CD14-positive monocyte (primary cell): ENCODE results near the gene NLGN1. TPM values are rescaled to one million over a fixed set of nuclear protein-coding genes. Genes with fewer than 3 reads are reported as not detected.

Source experiments
- DNase-seq, 3 donors: peaks; one replicate each; pipeline ENCODE4 v3.0.0-alpha.2; 2011 to 2022
- H2AFZ ChIP-seq: 2 replicates; pipeline ENCODE4 v1.6.0; 2012; ENCODE audit warnings: mild to moderate bottlenecking, low read depth, low read length, inconsistent platforms; ENCODE audit not compliant: insufficient read depth, poor library complexity, severe bottlenecking
- H3K27ac ChIP-seq, 2 donors: 1 replicate in 1 of 2; 2 replicates in 1 of 2; pipeline ENCODE4 v1.5.1; 2012 to 2013; ENCODE audit warnings: low read length in 2 of 2, control low read depth in 1 of 2, inconsistent platforms in 1 of 2, low read depth in 1 of 2, mild to moderate bottlenecking in 1 of 2
- H3K27me3 ChIP-seq, 2 donors: one replicate each; pipeline versions ENCODE4 v1.6.0 to v1.6.1; 2011 to 2013; ENCODE audit warnings: low read length in 2 of 2; ENCODE audit not compliant: control insufficient read depth in 2 of 2, insufficient read depth in 2 of 2
- H3K36me3 ChIP-seq, 2 donors: replicated peaks in 1 of 2; 1 replicate in 1 of 2; 2 replicates in 1 of 2; pipeline versions ENCODE4 v1.5.1 to v1.6.1; 2012 to 2013; ENCODE audit warnings: low read length in 2 of 2, control low read depth in 1 of 2, inconsistent platforms in 1 of 2, mild to moderate bottlenecking in 1 of 2; ENCODE audit not compliant: insufficient read depth in 2 of 2, control insufficient read depth in 1 of 2
- H3K4me1 ChIP-seq, 2 donors: 1 replicate in 1 of 2; 2 replicates in 1 of 2; pipeline versions ENCODE4 v1.5.1 to v1.6.1; 2012 to 2013; ENCODE audit warnings: low read length in 2 of 2, control low read depth in 1 of 2, inconsistent platforms in 1 of 2, mild to moderate bottlenecking in 1 of 2, moderate library complexity in 1 of 2; ENCODE audit not compliant: insufficient read depth in 2 of 2, control insufficient read depth in 1 of 2
- H3K4me2 ChIP-seq: replicated peaks from 2 replicates; pipeline ENCODE3; 2012; ENCODE audit warnings: low read length, moderate library complexity, mild to moderate bottlenecking; ENCODE audit not compliant: poor library complexity, severe bottlenecking; ENCODE audit errors: extremely low read depth
- H3K4me3 ChIP-seq, 3 experiments: fragments of 200-600 bp in 1 of 3; sonication (generic) in 1 of 3; replicated peaks in 1 of 3; 1 replicate in 2 of 3; 2 replicates in 1 of 3; pipeline ENCODE4 v1.5.1; 2011 to 2013; ENCODE audit warnings: low read length in 3 of 3, mild to moderate bottlenecking in 3 of 3, control low read depth in 2 of 3, low read depth in 2 of 3, inconsistent platforms in 1 of 3, moderate library complexity in 1 of 3
- H3K79me2 ChIP-seq: 2 replicates; pipeline ENCODE4 v1.6.0; 2012; ENCODE audit warnings: mild to moderate bottlenecking, control low read depth, inconsistent platforms, low read length, moderate library complexity; ENCODE audit not compliant: insufficient read depth
- H3K9ac ChIP-seq: 2 replicates; pipeline ENCODE4 v1.6.0; 2017; ENCODE audit warnings: low read length, mild to moderate bottlenecking; ENCODE audit not compliant: insufficient read depth, poor library complexity, severe bottlenecking
- H3K9me3 ChIP-seq, 2 donors: replicated peaks in 1 of 2; 1 replicate in 1 of 2; 2 replicates in 1 of 2; pipeline versions ENCODE4 v1.5.1 to v1.6.1; 2012 to 2013; ENCODE audit warnings: low read length in 2 of 2, control low read depth in 1 of 2; ENCODE audit not compliant: control insufficient read depth in 1 of 2, insufficient read depth in 1 of 2
- H4K20me1 ChIP-seq: 2 replicates; pipeline ENCODE4 v1.6.0; 2012; ENCODE audit warnings: mild to moderate bottlenecking, low read length, control low read depth, moderate library complexity; ENCODE audit not compliant: insufficient read depth
- H3K27ac Mint-ChIP-seq, 7 donors: one replicate each; pipeline ENCODE4 v1.8.0; 2020; ENCODE audit warnings: mild to moderate bottlenecking in 7 of 7, mixed read lengths in 7 of 7, moderate library complexity in 6 of 7, inconsistent platforms in 2 of 7
- H3K27me3 Mint-ChIP-seq, 3 donors: one replicate each; pipeline ENCODE4 v1.8.0; 2021 to 2022; ENCODE audit warnings: low read depth in 3 of 3, mild to moderate bottlenecking in 3 of 3, mixed read lengths in 3 of 3, moderate library complexity in 3 of 3, inconsistent platforms in 1 of 3
- H3K36me3 Mint-ChIP-seq, 2 donors: one replicate each; pipeline ENCODE4 v1.8.0; 2020; ENCODE audit warnings: mixed read lengths in 2 of 2, inconsistent platforms in 1 of 2, mild to moderate bottlenecking in 1 of 2
- H3K4me1 Mint-ChIP-seq: one replicate; pipeline ENCODE4 v1.8.0; 2020; ENCODE audit warnings: mild to moderate bottlenecking, mixed read lengths
- H3K4me3 Mint-ChIP-seq, 2 donors: one replicate each; pipeline ENCODE4 v1.8.0; 2020; ENCODE audit warnings: mild to moderate bottlenecking in 2 of 2, mixed read lengths in 2 of 2, moderate library complexity in 1 of 2
- H3K9me3 Mint-ChIP-seq, 7 donors: one replicate each; pipeline ENCODE4 v1.8.0; 2020 to 2022; ENCODE audit warnings: mixed read lengths in 7 of 7, mild to moderate bottlenecking in 6 of 7, moderate library complexity in 6 of 7, inconsistent platforms in 2 of 7
- CTCF ChIP-seq: fragments of 200-600 bp; IDR thresholded peaks from one replicate; pipeline ENCODE4 v1.8.0; 2022; ENCODE audit warnings: antibody characterized with exemption, mild to moderate bottlenecking
- WGBS: methylation state at CpG from one replicate; pipeline ENCODE4 v1.1.5; 2013; ENCODE audit warnings: missing lambda C conversion rate; ENCODE audit not compliant: insufficient coverage; 5-methylcytosine and 5-hydroxymethylcytosine counted together
- intact Hi-C, 2 donors: fragments of 100-400 bp; cut with micrococcal nuclease; formaldehyde crosslinking; loops; one replicate each; pipeline versions ENCODE4 v1.15.0 to v1.15.1; 2023
- polyA plus RNA-seq, 3 donors: library from polyadenylated mRNA; depleted of rRNA in 1 of 3; unstranded in 2 of 3; stranded (reverse) in 1 of 3; fragments of 300-500 nt in 2 of 3; fragments of >200 nt in 1 of 3; fragmentation: Illumina TruSeq in 2 of 3; gene quantifications; 1 replicate in 2 of 3; 2 replicates in 1 of 3; pipeline ENCODE4 v1.2.3, GENCODE V29; 2012 to 2021

The NLGN1 gene
- polyA plus RNA-seq, 3 donors: not detected

- no peak overlapping the region for H3K4me3 Mint-ChIP-seq
- Histone ChIP-seq H3K36me3 (no peaks in the 10 kb centered on the region), H3K9ac (no peak overlapping the region), H4K20me1 (no peaks in the 10 kb centered on the region), H2AFZ (no peak overlapping the region), H3K27ac (no peak overlapping the region), H3K27me3 (no peaks in the 10 kb centered on the region), H3K4me1 (no peaks in the 10 kb centered on the region), H3K4me2 (no peak overlapping the region), H3K79me2 (no peaks in the 10 kb centered on the region), H3K4me3 (no peak overlapping the region), H3K9me3 (no peaks in the 10 kb centered on the region)
- no peak overlapping the region for H3K27ac Mint-ChIP-seq
- H3K4me1 Mint-ChIP-seq: no peaks in the 10 kb centered on the region
- no peak for DNase-seq
- H3K9me3 Mint-ChIP-seq: peaks cover 0 to 5% (median 3%) of the 10 kb centered on the region in 7 donors
- no peaks in the 10 kb centered on the region for H3K36me3 Mint-ChIP-seq
- peaks cover 0 to 2% (median 0%) of the 10 kb centered on the region in 3 donors for H3K27me3 Mint-ChIP-seq
- WGBS: 93% methylated on average over 5 of the region's 12 CpGs
- no peak for TF ChIP-seq CTCF
- intact Hi-C loops: no loop called here
Measured at GRCh38 chr3:174232658-174233429, 835.3 kb downstream of the NLGN1 start.

GRCh38 chr3:174233511-174233910 lies 836.0 kb downstream of the NLGN1 start:
- Histone ChIP-seq H3K4me3 (no peak overlapping the region), H3K4me1 (no peaks in the 10 kb centered on the region), H3K9me3 (no peaks in the 10 kb centered on the region), H2AFZ (no peak overlapping the region), H3K9ac (no peak overlapping the region), H4K20me1 (no peaks in the 10 kb centered on the region), H3K27me3 (no peaks in the 10 kb centered on the region), H3K36me3 (no peaks in the 10 kb centered on the region), H3K4me2 (no peak overlapping the region), H3K79me2 (no peaks in the 10 kb centered on the region), H3K27ac (no peak overlapping the region)
- Mint-ChIP-seq H3K27me3 (peaks cover 0 to 2% (median 0%) of the 10 kb centered on the region in 3 donors), H3K36me3 (no peaks in the 10 kb centered on the region), H3K9me3 (peaks cover 0 to 6% (median 3%) of the 10 kb centered on the region in 7 donors), H3K27ac (no peak overlapping the region), H3K4me1 (no peaks in the 10 kb centered on the region), H3K4me3 (no peak overlapping the region)
- WGBS: 100% methylated on average over 1 of the region's 2 CpGs
- no peak for TF ChIP-seq CTCF
- no peak for DNase-seq
- intact Hi-C loops: no loop called here
